HCT116 (cell line): Measurements from ENCODE around the gene PDIK1L.

Experiments used
- TF ChIP-seq, protein P1 (sequence below): IDR thresholded peaks from 2 replicates; pipeline ENCODE4 v1.6.1; 2012; ENCODE audit warnings: low read depth
- TF ChIP-seq, protein P2 (sequence below), 3 experiments: fragments of 200-600 bp in 1 of 3; sonication (generic) in 1 of 3; IDR thresholded peaks in 2 of 3; conservative IDR thresholded peaks in 1 of 3; 2 replicates each; pipeline ENCODE4 v1.5.1; 2012 to 2017; ENCODE audit warnings: low read depth in 2 of 3, low read length in 2 of 3, antibody characterized with exemption in 1 of 3, borderline replicate concordance in 1 of 3, control low read depth in 1 of 3, mild to moderate bottlenecking in 1 of 3, mixed read lengths in 1 of 3, mixed run types in 1 of 3, moderate library complexity in 1 of 3; ENCODE audit not compliant: insufficient read depth in 1 of 3

GRCh38 chr1:26079960-26080814 is 31.4 kb upstream of the PDIK1L start:
- TF ChIP-seq, protein P1, sequence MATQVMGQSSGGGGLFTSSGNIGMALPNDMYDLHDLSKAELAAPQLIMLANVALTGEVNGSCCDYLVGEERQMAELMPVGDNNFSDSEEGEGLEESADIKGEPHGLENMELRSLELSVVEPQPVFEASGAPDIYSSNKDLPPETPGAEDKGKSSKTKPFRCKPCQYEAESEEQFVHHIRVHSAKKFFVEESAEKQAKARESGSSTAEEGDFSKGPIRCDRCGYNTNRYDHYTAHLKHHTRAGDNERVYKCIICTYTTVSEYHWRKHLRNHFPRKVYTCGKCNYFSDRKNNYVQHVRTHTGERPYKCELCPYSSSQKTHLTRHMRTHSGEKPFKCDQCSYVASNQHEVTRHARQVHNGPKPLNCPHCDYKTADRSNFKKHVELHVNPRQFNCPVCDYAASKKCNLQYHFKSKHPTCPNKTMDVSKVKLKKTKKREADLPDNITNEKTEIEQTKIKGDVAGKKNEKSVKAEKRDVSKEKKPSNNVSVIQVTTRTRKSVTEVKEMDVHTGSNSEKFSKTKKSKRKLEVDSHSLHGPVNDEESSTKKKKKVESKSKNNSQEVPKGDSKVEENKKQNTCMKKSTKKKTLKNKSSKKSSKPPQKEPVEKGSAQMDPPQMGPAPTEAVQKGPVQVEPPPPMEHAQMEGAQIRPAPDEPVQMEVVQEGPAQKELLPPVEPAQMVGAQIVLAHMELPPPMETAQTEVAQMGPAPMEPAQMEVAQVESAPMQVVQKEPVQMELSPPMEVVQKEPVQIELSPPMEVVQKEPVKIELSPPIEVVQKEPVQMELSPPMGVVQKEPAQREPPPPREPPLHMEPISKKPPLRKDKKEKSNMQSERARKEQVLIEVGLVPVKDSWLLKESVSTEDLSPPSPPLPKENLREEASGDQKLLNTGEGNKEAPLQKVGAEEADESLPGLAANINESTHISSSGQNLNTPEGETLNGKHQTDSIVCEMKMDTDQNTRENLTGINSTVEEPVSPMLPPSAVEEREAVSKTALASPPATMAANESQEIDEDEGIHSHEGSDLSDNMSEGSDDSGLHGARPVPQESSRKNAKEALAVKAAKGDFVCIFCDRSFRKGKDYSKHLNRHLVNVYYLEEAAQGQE, result no peak
- TF ChIP-seq, protein P2, sequence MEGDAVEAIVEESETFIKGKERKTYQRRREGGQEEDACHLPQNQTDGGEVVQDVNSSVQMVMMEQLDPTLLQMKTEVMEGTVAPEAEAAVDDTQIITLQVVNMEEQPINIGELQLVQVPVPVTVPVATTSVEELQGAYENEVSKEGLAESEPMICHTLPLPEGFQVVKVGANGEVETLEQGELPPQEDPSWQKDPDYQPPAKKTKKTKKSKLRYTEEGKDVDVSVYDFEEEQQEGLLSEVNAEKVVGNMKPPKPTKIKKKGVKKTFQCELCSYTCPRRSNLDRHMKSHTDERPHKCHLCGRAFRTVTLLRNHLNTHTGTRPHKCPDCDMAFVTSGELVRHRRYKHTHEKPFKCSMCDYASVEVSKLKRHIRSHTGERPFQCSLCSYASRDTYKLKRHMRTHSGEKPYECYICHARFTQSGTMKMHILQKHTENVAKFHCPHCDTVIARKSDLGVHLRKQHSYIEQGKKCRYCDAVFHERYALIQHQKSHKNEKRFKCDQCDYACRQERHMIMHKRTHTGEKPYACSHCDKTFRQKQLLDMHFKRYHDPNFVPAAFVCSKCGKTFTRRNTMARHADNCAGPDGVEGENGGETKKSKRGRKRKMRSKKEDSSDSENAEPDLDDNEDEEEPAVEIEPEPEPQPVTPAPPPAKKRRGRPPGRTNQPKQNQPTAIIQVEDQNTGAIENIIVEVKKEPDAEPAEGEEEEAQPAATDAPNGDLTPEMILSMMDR (IDR thresholded peaks at IDR 0.05 in 2 of 3, conservative IDR thresholded peaks at IDR 0.05 in 1 of 3; ENCODE audit: borderline replicate concordance in 1 of 3, insufficient read depth in 1 of 3, low read depth in 2 of 3, low read length in 2 of 3), result no peak
